ENCODE results near the gene NSL1. TPM values are rescaled to one million over a fixed set of nuclear protein-coding genes. Genes with fewer than 3 reads are reported as not detected.

The NSL1 gene
- total and polyA plus RNA-seq, 2 donors = 23.8 to 48.8 TPM

DNA sequence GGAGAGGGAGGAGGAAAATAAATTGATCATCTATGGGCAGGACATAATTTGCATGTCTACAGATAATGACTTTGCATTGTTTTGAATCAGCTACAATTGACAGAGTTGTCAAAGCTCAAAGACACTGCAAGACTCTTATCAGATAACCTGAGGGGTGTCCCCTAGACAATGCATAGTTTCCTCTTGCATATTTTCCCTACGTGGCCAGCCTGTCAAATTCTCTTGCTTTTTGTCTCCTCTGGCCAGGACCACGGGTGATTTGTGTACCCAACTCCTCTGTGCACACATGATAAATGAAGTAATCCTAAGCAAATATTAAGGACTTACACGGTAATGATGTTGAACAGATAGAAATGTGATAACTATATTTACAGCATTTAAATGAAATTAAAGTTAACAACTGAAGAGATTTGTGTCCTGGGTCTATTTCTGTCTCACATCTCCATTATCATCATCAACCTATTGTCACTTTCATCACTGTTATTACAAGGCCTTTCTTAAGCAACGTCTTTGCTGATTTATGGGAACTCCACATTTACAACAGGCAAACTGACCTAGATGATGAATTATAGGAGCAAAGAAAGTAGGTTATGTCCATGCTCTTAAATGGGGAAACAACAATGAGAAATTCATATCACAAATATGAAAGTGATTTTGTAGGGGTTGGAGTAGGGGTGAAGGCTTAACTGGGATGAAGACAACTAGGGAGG, 110.7 kb downstream of the NSL1 start:
- no peaks in the 10 kb centered on the region for H3K36me3 ChIP-seq (ENCODE audit: control insufficient read depth in 2 of 2, insufficient read depth in 2 of 2, low read length in 1 of 2)
- 80% methylated on average over 4 of the region's 4 CpGs for WGBS
- H3K9me3 ChIP-seq (ENCODE audit: control insufficient read depth in 2 of 2, insufficient read depth in 1 of 2, low read length in 1 of 2) = no peaks in the 10 kb centered on the region
- DNase-seq (ENCODE audit: low read depth in 6 of 9, low spot score in 9 of 9) = no peak
- no peak overlapping the region for H3K4me3 ChIP-seq (ENCODE audit: low read length in 2 of 2)
- no peaks in the 10 kb centered on the region for H3K27me3 ChIP-seq (ENCODE audit: control insufficient read depth in 2 of 2, insufficient read depth in 1 of 2, low read length in 1 of 2)
- no peak overlapping the region for H3K27ac ChIP-seq (ENCODE audit: low read depth in 1 of 2, low read length in 1 of 2)
- H3K4me1 ChIP-seq (ENCODE audit: control insufficient read depth in 2 of 2, insufficient read depth in 2 of 2, low read length in 2 of 2) = peaks cover 0 to 6% of the 10 kb centered on the region in 2 donors

DNA sequence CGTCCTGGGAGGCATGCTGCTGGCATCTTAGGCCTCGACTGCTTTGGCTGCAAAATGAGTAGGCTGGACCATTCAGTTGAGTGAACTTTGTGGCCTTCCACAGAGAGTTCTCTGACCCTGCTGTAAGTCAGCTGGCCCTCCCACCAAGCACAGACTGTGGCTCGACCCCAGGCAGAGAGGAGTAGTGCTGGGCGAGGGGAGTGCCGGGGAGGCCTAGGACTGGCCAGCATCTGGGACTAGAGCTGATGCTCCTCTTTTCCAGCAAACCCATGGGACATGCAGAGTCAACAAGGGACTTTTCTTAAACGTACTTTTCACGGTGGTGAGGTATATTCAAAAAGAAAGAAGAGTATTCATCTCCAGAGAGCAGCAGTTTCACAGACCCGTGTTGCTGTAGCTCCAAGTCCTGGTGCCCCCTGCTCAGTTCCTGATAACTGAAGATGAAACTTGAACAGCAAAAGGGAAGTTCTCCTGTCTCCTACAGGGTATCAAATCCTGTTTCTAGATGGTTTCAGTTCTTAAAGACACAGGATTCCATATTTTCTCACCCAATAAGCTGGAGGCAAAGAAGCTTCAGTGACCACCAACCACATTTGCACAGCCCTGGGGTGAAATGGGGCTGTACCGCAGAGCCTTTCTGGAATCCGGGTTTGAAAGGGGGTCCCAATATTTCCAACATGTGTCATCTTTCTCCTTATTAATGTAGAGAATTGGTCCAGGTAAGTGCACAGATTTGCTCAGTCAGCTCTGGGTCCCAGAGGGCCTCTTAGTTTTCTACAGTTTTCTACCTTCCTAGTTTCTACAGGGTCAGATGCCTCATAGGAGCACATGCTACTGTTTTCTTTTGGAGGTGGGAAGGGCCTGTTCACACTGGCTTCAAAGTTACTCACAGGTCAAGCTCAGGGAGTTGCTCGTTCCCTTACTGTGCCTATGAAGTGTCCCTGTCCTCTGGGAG, 112.8 kb downstream of the NSL1 start:
- 86% methylated on average over 11 of the region's 11 CpGs for WGBS
- no peak overlapping the region for H3K27ac ChIP-seq (ENCODE audit: low read depth in 1 of 2, low read length in 1 of 2)
- no peak overlapping the region for H3K4me3 ChIP-seq (ENCODE audit: low read length in 2 of 2)

GRCh38 chr1:212677573-212677972, 114.0 kb downstream of the NSL1 start:
- H3K27me3 ChIP-seq (ENCODE audit: control insufficient read depth in 2 of 2, insufficient read depth in 1 of 2, low read length in 1 of 2) = no peaks in the 10 kb centered on the region
- H3K4me3 ChIP-seq (ENCODE audit: low read length in 2 of 2) = no peak overlapping the region
- DNase-seq (ENCODE audit: low read depth in 6 of 9, low spot score in 9 of 9) = no peak
- 97% methylated on average over 4 of the region's 4 CpGs for WGBS
- H3K27ac ChIP-seq (ENCODE audit: low read depth in 1 of 2, low read length in 1 of 2) = no peak overlapping the region
- H3K4me1 ChIP-seq (ENCODE audit: control insufficient read depth in 2 of 2, insufficient read depth in 2 of 2, low read length in 2 of 2) = peaks cover 0 to 3% of the 10 kb centered on the region in 2 donors
- H3K9me3 ChIP-seq (ENCODE audit: control insufficient read depth in 2 of 2, insufficient read depth in 1 of 2, low read length in 1 of 2) = no peaks in the 10 kb centered on the region
- no peaks in the 10 kb centered on the region for H3K36me3 ChIP-seq (ENCODE audit: control insufficient read depth in 2 of 2, insufficient read depth in 2 of 2, low read length in 1 of 2)

More for the DNA sequence above, 112.8 kb downstream of the NSL1 start:
- Histone ChIP-seq H3K4me1 (ENCODE audit: control insufficient read depth in 2 of 2, insufficient read depth in 2 of 2, low read length in 2 of 2) (peaks cover 0 to 6% of the 10 kb centered on the region in 2 donors), H3K36me3 (ENCODE audit: control insufficient read depth in 2 of 2, insufficient read depth in 2 of 2, low read length in 1 of 2) (no peaks in the 10 kb centered on the region), H3K9me3 (ENCODE audit: control insufficient read depth in 2 of 2, insufficient read depth in 1 of 2, low read length in 1 of 2) (no peaks in the 10 kb centered on the region), H3K27me3 (ENCODE audit: control insufficient read depth in 2 of 2, insufficient read depth in 1 of 2, low read length in 1 of 2) (no peaks in the 10 kb centered on the region)
- no peak for DNase-seq (ENCODE audit: low read depth in 6 of 9, low spot score in 9 of 9)

DNA sequence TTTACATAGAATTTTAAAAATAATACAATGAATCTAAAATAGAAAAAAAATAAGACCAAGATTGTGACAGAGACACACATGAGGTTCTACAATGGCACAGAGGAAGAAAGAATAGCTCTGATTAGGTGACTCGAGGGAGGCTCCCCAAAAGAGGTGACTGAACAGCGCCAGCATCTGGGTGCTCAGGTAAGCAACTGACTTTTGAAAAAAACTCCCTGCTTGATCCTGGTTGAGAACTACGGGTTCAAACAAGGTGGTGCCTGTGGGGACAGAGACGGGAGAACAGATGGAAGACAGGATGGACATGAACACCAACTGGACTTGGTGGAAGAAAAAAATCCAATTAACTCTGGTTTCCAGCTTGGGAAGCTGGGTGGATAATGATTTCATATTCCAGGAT, 114.4 kb downstream of the NSL1 start:
- Histone ChIP-seq H3K36me3 (ENCODE audit: control insufficient read depth in 2 of 2, insufficient read depth in 2 of 2, low read length in 1 of 2) (no peaks in the 10 kb centered on the region), H3K27ac (ENCODE audit: low read depth in 1 of 2, low read length in 1 of 2) (no peak overlapping the region), H3K4me1 (ENCODE audit: control insufficient read depth in 2 of 2, insufficient read depth in 2 of 2, low read length in 2 of 2) (peaks cover 0 to 3% of the 10 kb centered on the region in 2 donors), H3K9me3 (ENCODE audit: control insufficient read depth in 2 of 2, insufficient read depth in 1 of 2, low read length in 1 of 2) (no peaks in the 10 kb centered on the region), H3K4me3 (ENCODE audit: low read length in 2 of 2) (no peak overlapping the region), H3K27me3 (ENCODE audit: control insufficient read depth in 2 of 2, insufficient read depth in 1 of 2, low read length in 1 of 2) (no peaks in the 10 kb centered on the region)
- DNase-seq (ENCODE audit: low read depth in 6 of 9, low spot score in 9 of 9) = no peak
- 95% methylated on average over 4 of the region's 4 CpGs for WGBS

Other genes with a start within 250 kb of the NSL1 start
- gene ATF3, start 183.0 kb downstream of the NSL1 start, total RNA-seq = 4.4 TPM
- 34.6 TPM for gene ATF3, start 183.0 kb downstream of the NSL1 start, polyA plus RNA-seq
- 21.6 TPM for gene BATF3, start 91.9 kb downstream of the NSL1 start, total RNA-seq
- 27.2 TPM for gene BATF3, start 91.9 kb downstream of the NSL1 start, polyA plus RNA-seq
- 19.1 TPM for gene TATDN3, start 117 bp upstream of the NSL1 start, total RNA-seq
- 19.1 TPM for gene TATDN3, start 117 bp upstream of the NSL1 start, polyA plus RNA-seq
- 0.33 TPM for gene SPATA45, start 55.9 kb upstream of the NSL1 start, total RNA-seq
- 0.18 TPM for gene SPATA45, start 55.9 kb upstream of the NSL1 start, polyA plus RNA-seq
- 8.7 TPM for gene FLVCR1, start 66.5 kb upstream of the NSL1 start, total RNA-seq
- 7.3 TPM for gene FLVCR1, start 66.5 kb upstream of the NSL1 start, polyA plus RNA-seq
- gene VASH2, start 158.8 kb upstream of the NSL1 start, total RNA-seq = 7.6 TPM
- 0.82 TPM for gene VASH2, start 158.8 kb upstream of the NSL1 start, polyA plus RNA-seq
- 27.5 TPM for gene ANGEL2, start 224.1 kb upstream of the NSL1 start, total RNA-seq
- gene ANGEL2, start 224.1 kb upstream of the NSL1 start, polyA plus RNA-seq = 35.6 TPM

All from thymus (tissue), 11 donors.